ENCODE measurements around the gene COQ9. TPM values are rescaled to one million over a fixed set of nuclear protein-coding genes. Genes with fewer than 3 reads are reported as not detected.
A peak's percentile ranks its signal among the peaks of the same experiment; 100 is the strongest.
"Not testable (repeated sequence)": the region's sequence is repeated elsewhere in the genome, so short reads cannot be mapped to it uniquely, and the experiment has no call there.

COQ9 gene
- total RNA-seq, result 37.8 and 50.1 TPM in 2 replicates
- long read RNA-seq, transcript COQ9-201 (9 exons, 1,677 nt), result major isoform, 201 of 242 reads
- long read RNA-seq, partial matches to known transcripts, result 13 of 242 reads
- long read RNA-seq, other reads (novel, unspliced or antisense), result 21 of 242 reads

- Mint-ChIP-seq H3K4me1 (ENCODE audit: unreplicated experiment) (peaks cover 21% of the 10 kb centered on the region), H3K9me3 (ENCODE audit: unreplicated experiment) (no peaks in the 10 kb centered on the region), H3K27ac (ENCODE audit: unreplicated experiment) (peak within 1 kb of the TSS; percentile 88), H3K36me3 (ENCODE audit: unreplicated experiment) (peaks cover 5% of the 10 kb centered on the region), H3K4me3 (ENCODE audit: unreplicated experiment) (peak within 1 kb of the TSS; percentile 94), H3K27me3 (ENCODE audit: unreplicated experiment) (no peaks in the 10 kb centered on the region)
- no peak for TF ChIP-seq CTCF (IDR thresholded peaks at IDR 0.05)
- DNase-seq (ENCODE audit: extremely low spot score, unreplicated experiment), result peak; percentile 97
These were observed at the start of gene COQ9, which contains the start of gene CIAPIN1 for GRCh38 chr16:57447186-57447962. Gene COQ9 (plus strand): TSS chr16:57447479. CDS start chr16:57447506, 27 bp downstream. Gene CIAPIN1 (minus strand): TSS chr16:57447385. CDS start chr16:57440928, 6,457 bp downstream.

- not testable (repeated sequence) for H3K9me3 Mint-ChIP-seq (ENCODE audit: unreplicated experiment); H3K36me3 Mint-ChIP-seq (ENCODE audit: unreplicated experiment); DNase-seq (ENCODE audit: extremely low spot score, unreplicated experiment); H3K27ac Mint-ChIP-seq (ENCODE audit: unreplicated experiment); H3K4me3 Mint-ChIP-seq (ENCODE audit: unreplicated experiment); H3K4me1 Mint-ChIP-seq (ENCODE audit: unreplicated experiment)
- H3K27me3 Mint-ChIP-seq (ENCODE audit: unreplicated experiment), result peaks cover 49% of the 10 kb centered on the region
These were observed 49.8 kb upstream of the COQ9 start for GRCh38 chr16:57397493-57397892.

GRCh38 chr16:57401943-57402640 is 45.2 kb upstream of the COQ9 start:
- Mint-ChIP-seq H3K27ac (ENCODE audit: unreplicated experiment) (no peak overlapping the region), H3K36me3 (ENCODE audit: unreplicated experiment) (no peaks in the 10 kb centered on the region), H3K27me3 (ENCODE audit: unreplicated experiment) (peaks cover 52% of the 10 kb centered on the region), H3K4me3 (ENCODE audit: unreplicated experiment) (no peak overlapping the region), H3K4me1 (ENCODE audit: unreplicated experiment) (no peaks in the 10 kb centered on the region), H3K9me3 (ENCODE audit: unreplicated experiment) (no peaks in the 10 kb centered on the region)
- no peak for TF ChIP-seq CTCF (IDR thresholded peaks at IDR 0.05)
- no peak for DNase-seq (ENCODE audit: extremely low spot score, unreplicated experiment)

DNA sequence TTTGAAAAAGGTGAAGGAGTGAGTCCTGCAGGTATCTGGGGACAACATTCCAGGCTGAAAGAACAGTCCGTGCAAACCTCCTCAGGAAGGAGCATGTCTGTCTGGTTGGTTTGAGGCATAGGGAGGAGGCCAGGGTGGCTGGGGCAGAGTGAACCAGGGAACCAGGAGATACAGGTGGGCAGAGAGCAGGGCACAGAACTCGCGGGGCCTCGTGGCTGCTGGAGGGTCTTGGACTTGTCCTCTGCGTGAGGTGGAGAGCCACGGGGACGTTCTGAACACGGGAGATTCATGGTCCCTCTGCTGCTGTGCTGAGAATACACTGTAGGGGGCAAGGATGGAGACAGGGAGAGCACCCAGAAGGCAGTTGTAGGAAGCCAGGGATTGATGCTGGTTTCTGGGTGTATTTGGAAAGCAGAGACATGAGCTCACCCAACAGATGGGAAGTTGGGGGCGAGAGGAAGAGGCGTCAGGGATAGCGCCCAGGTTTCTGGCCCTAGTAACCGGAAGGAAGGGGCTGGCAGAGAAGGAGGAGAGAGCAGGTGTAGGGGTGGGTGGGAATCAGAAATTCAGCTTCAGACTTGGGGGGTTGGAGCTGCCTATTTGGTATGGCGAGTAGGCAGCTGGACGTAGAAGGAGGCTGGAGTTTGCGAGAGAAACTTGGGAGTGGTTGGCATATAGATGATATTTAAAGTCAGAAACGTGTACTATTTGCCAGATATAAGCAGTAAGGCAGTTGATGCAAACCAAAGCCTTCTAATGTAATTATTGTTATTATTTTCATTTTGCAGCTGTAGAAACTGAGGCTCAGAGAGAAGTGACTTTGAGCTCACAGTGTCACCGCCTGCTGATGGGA is 43.1 kb upstream of the COQ9 start, which contains the start of gene CCL17:
CCL17 (plus strand) TSS at position 803 of the 853 bp plus-strand sequence. CDS start 9,166 bp downstream, outside the sequence.
- no peak for TF ChIP-seq CTCF (IDR thresholded peaks at IDR 0.05)
- Mint-ChIP-seq H3K27ac (ENCODE audit: unreplicated experiment) (no peak within 1 kb of the TSS), H3K4me3 (ENCODE audit: unreplicated experiment) (no peak within 1 kb of the TSS), H3K36me3 (ENCODE audit: unreplicated experiment) (no peaks in the 10 kb centered on the region), H3K27me3 (ENCODE audit: unreplicated experiment) (peaks cover 40% of the 10 kb centered on the region), H3K4me1 (ENCODE audit: unreplicated experiment) (no peaks in the 10 kb centered on the region), H3K9me3 (ENCODE audit: unreplicated experiment) (no peaks in the 10 kb centered on the region)
- no peak for DNase-seq (ENCODE audit: extremely low spot score, unreplicated experiment)

DNA sequence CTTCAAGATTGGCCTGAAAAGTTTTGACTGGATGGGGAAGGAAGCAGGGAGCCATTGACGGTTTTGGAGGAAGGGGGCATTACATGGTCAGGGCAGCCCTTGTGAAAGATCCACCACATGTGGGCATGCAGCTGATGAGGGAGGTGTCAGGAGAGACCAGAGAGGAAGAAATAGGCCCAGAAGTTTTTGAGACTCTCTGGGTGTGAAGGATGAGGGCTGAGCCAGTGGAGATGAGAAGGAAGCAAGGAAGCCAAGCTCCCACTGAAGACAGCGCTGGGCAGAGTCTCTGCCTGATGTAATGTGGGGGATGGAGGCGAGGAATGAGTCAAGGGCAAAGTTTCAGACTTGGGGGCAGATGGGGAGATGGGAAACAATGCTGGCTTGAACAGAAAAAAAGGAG is 42.2 kb upstream of the COQ9 start:
- Mint-ChIP-seq H3K36me3 (ENCODE audit: unreplicated experiment) (no peaks in the 10 kb centered on the region), H3K27ac (ENCODE audit: unreplicated experiment) (no peak overlapping the region), H3K4me3 (ENCODE audit: unreplicated experiment) (no peak overlapping the region), H3K27me3 (ENCODE audit: unreplicated experiment) (peaks cover 38% of the 10 kb centered on the region), H3K9me3 (ENCODE audit: unreplicated experiment) (no peaks in the 10 kb centered on the region), H3K4me1 (ENCODE audit: unreplicated experiment) (no peaks in the 10 kb centered on the region)
- DNase-seq (ENCODE audit: extremely low spot score, unreplicated experiment), result no peak
- TF ChIP-seq CTCF (IDR thresholded peaks at IDR 0.05), result no peak
